ELF-1 (cell line): ENCODE data around the gene TENT5D.
"Not testable (repeated sequence)": the region's sequence is repeated elsewhere in the genome, so short reads cannot be mapped to it uniquely, and the experiment has no call there.

ENCODE experiments used
- DNase-seq: peaks from one replicate; pipeline ENCODE4 v3.0.0-alpha.2; 2016; ENCODE audit warnings: low read depth, low spot score

The TENT5D gene

GRCh38 chrX:80420147-80420546 is at the start of gene TENT5D:
Gene TENT5D (plus strand): TSS chrX:80420447. CDS start chrX:80442540, 22,093 bp downstream.
- DNase-seq = no peak

- DNase-seq = not testable (repeated sequence)
Measured at GRCh38 chrX:80385651-80386050, 34.6 kb upstream of the TENT5D start.

- no peak for DNase-seq
Measured at GRCh38 chrX:80388206-80388605, 32.0 kb upstream of the TENT5D start.

GRCh38 chrX:80412042-80412441 is 8.2 kb upstream of the TENT5D start:
- no peak for DNase-seq

GRCh38 chrX:80423000-80423399 is 2.8 kb downstream of the TENT5D start:
- no peak for DNase-seq

- no peak for DNase-seq
Measured at GRCh38 chrX:80423744-80424143, 3.5 kb downstream of the TENT5D start.

GRCh38 chrX:80430826-80431504 is 10.7 kb downstream of the TENT5D start:
- no peak for DNase-seq

- DNase-seq = no peak
Measured at GRCh38 chrX:80431505-80431832, 11.2 kb downstream of the TENT5D start.

GRCh38 chrX:80432441-80432840 is 12.2 kb downstream of the TENT5D start:
- DNase-seq = no peak

- DNase-seq = no peak
Measured at GRCh38 chrX:80432863-80433262, 12.6 kb downstream of the TENT5D start.

- not testable (repeated sequence) for DNase-seq
Measured at GRCh38 chrX:80468166-80468565, 47.9 kb downstream of the TENT5D start.

- no peak for DNase-seq
Measured at GRCh38 chrX:80471582-80471981, 51.3 kb downstream of the TENT5D start.

GRCh38 chrX:80485543-80485942 is 65.3 kb downstream of the TENT5D start:
- DNase-seq = no peak

- no peak for DNase-seq
Measured at GRCh38 chrX:80486299-80486698, 66.1 kb downstream of the TENT5D start.

- DNase-seq = peak; percentile 72
Measured at GRCh38 chrX:80489166-80489565, 68.9 kb downstream of the TENT5D start.
